ENCODE measurements around the gene ZNF106. TPM values are rescaled to one million over a fixed set of nuclear protein-coding genes. Genes with fewer than 3 reads are reported as not detected.
A peak's percentile ranks its signal among the peaks of the same experiment; 100 is the strongest.

Gene ZNF106
- total RNA-seq, 2 donors from 2014 or later, result 58.5 to 62.8 TPM

DNA sequence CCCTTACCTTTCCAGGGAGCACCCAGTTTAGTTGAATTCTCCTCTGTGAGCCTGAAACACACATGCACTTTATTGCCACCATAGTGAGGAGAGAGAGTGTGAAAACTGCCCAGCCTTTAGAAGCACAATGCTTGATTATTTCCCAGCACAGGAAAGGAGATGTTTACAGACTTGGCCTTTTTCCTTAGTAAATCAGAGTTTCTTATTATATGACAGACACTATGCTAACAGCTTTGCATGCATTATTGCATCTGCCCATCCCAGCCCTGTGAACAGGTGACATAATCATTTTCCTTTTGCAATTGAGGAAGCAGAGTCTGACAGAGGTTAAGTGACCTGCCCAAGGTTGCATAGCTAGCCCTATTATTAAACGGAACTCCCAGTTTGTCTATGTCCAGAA lies 95.1 kb downstream of the ZNF106 start:
- H3K9me3 Mint-ChIP-seq, result no peaks in the 10 kb centered on the region

DNA sequence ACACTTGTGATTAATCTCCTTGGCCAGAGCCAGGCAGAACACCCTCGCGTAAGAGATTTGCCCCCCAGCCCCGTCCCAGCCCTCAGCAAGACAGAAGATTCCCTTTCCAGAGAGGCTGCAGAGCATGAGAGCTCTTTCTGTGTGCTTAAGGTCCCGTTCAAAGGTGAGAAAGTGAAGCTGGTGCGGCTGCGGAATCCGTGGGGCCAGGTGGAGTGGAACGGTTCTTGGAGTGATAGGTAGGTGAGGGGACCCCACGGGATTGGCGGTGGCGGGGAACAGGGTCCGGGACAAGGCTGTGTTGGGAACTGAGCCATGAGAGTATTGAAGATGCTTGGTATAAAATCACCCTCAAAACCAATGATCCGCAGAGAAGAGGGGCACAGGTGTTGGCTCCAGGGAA lies 96.8 kb downstream of the ZNF106 start:
- Mint-ChIP-seq H3K36me3 (no peaks in the 10 kb centered on the region), H3K27ac (no peak overlapping the region), H3K9me3 (no peaks in the 10 kb centered on the region)
- ATAC-seq, result no peak
- no peak for DNase-seq (ENCODE audit: low spot score in 2 of 2)

More for the DNA sequence above, 95.1 kb downstream of the ZNF106 start:
- H3K36me3 Mint-ChIP-seq, result no peaks in the 10 kb centered on the region
- ATAC-seq (no peak), DNase-seq (ENCODE audit: low spot score in 2 of 2) (no peak)
- H3K27ac Mint-ChIP-seq, result no peak overlapping the region

DNA sequence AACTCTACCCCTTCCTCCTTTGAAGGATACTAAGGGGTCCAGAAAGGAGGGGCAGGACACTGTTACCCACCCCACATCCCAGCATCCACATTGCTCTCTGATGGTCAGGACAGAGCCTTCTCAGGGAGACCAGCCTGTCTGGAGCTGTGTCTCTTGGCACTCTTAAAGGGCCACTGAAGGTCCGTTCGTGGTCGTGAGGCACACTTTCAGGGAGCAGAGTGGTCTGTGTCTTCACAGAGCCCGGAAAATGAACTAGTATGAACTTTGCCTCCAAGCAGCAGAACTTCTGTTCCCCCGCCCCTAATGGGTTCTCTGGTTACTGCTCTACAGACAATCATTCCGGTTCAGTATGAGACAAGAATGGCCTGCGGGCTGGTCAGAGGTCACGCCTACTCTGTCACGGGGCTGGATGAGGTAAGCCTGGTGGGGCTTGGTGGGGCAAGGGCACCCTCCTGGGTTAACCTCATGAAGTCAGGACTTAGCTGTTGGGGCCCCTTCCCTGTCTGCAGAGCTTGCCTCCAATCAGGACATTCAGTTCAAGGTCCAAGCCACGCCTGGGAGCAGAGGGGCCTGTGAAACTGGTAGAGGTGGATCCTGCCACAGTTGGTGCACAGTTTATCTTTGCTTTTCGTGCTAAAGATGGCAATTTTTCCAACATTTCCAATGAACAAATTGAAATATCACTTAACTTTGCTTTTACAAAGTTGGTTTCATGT lies 98.5 kb downstream of the ZNF106 start:
- Mint-ChIP-seq H3K9me3 (no peaks in the 10 kb centered on the region), H3K36me3 (no peaks in the 10 kb centered on the region), H3K27ac (no peak overlapping the region)
- DNase-seq (ENCODE audit: low spot score in 2 of 2) (no peak), ATAC-seq (no peak)

DNA sequence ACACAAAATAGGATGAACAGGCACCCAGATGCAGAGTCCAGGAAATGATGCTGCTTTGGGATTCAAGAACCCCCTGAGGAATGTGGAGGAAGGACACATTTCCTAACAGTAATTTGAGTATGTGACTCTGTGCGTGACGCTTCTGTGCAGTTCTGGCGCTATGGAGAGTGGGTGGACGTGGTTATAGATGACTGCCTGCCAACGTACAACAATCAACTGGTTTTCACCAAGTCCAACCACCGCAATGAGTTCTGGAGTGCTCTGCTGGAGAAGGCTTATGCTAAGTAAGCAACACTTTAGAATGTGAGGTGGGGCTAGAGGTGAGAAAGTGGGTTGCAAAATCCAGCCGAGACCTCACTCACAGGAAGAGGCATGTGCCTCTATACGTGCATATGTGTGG lies 103.3 kb downstream of the ZNF106 start:
- DNase-seq (ENCODE audit: low spot score in 2 of 2) (no peak), ATAC-seq (no peak)
- H3K9me3 Mint-ChIP-seq, result no peaks in the 10 kb centered on the region

GRCh38 chr15:42385980-42386700 lies 104.8 kb downstream of the ZNF106 start:
- no peak for DNase-seq (ENCODE audit: low spot score in 2 of 2)
- Mint-ChIP-seq H3K27ac (no peak overlapping the region), H3K36me3 (no peaks in the 10 kb centered on the region), H3K9me3 (no peaks in the 10 kb centered on the region)
- no peak for ATAC-seq

More for the DNA sequence above, 103.3 kb downstream of the ZNF106 start:
- Mint-ChIP-seq H3K36me3 (no peaks in the 10 kb centered on the region), H3K27ac (no peak overlapping the region)

- H3K27ac Mint-ChIP-seq, result peak overlapping the region in 1 of 2 donors; percentile 12
- DNase-seq (ENCODE audit: low spot score in 2 of 2) (peak in 1 of 2 donors; percentile 47), ATAC-seq (peak; percentile 48 to 75)
- H3K36me3 Mint-ChIP-seq, result no peaks in the 10 kb centered on the region
- H3K9me3 Mint-ChIP-seq, result no peaks in the 10 kb centered on the region
Measured at GRCh38 chr15:42385206-42385979, 105.5 kb downstream of the ZNF106 start.

DNA sequence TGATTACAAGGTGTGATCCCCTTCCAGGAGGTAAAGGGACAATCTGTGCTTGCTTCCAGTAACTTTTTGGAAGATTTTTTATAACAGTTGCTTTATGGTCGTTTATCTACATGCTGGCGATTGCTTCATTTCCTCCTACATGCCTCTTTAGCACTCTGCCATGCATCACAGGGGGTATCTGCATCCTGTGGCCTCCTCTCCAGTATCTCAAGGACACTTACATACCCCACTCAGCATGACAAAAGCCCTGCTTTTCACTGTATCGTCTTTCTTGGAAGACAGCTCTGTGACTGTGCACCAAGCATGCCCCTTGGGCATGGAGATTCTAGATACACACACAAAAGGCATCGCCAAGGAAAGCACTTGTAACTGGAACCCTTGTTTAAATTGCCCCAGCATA lies 106.3 kb downstream of the ZNF106 start:
- Mint-ChIP-seq H3K27ac (no peak overlapping the region), H3K9me3 (no peaks in the 10 kb centered on the region), H3K36me3 (no peaks in the 10 kb centered on the region)
- DNase-seq (ENCODE audit: low spot score in 2 of 2) (no peak), ATAC-seq (no peak)

DNA sequence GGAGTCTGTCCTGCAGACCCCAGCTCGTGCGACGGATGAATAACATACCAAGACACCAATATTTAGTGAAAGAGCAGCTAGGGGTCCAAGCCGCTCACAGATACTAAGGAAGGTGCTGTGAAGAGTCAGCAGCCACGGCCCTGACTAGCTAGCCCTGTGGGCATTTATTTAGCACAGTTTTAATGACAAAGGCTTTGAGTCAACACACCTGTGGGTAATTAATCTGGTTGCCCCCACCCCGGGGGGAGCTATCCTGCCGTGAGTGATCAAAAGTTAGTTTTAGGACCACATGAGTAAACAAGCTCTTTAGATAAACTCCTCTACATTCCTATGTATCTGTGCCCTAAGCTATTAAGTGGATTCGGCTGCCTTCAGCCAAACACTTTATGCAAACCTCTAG lies 112.9 kb downstream of the ZNF106 start:
- DNase-seq (ENCODE audit: low spot score in 2 of 2) (no peak), ATAC-seq (no peak)
- Mint-ChIP-seq H3K36me3 (peaks cover 13 to 20% of the 10 kb centered on the region in 2 donors), H3K9me3 (peaks cover 8 to 22% of the 10 kb centered on the region in 2 donors), H3K27ac (no peak overlapping the region)

GRCh38 chr15:42375941-42376340 lies 115.0 kb downstream of the ZNF106 start:
- ATAC-seq (no peak), DNase-seq (ENCODE audit: low spot score in 2 of 2) (no peak)
- Mint-ChIP-seq H3K36me3 (peaks cover 13 to 20% of the 10 kb centered on the region in 2 donors), H3K27ac (no peak overlapping the region), H3K9me3 (peaks cover 8 to 22% of the 10 kb centered on the region in 2 donors)

DNA sequence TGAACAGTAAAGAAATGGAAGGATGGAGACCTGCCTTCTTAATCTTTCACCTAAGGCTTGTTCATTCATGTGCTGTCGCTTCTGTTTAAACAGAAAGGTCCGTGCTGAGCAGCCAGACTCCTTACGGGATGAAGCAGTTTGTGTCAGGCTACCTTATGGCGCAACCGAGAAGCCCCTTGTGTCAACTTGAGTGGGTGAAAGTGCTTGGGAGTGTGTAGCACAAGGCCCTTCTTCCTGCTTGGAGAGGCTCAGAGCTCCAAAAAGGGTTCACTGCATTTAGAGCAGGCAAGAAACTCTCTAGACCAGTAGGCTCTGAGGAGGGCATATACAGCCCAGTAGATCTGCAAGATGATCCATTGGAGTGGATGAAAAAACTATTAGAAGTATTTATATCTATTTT lies 115.7 kb downstream of the ZNF106 start:
- ATAC-seq, result no peak
- Mint-ChIP-seq H3K9me3 (peaks cover 8 to 22% of the 10 kb centered on the region in 2 donors), H3K27ac (no peak overlapping the region), H3K36me3 (peaks cover 13 to 20% of the 10 kb centered on the region in 2 donors)
- DNase-seq (ENCODE audit: low spot score in 2 of 2), result no peak

- H3K36me3 Mint-ChIP-seq, result peaks cover 13 to 20% of the 10 kb centered on the region in 2 donors
- peaks cover 8 to 22% of the 10 kb centered on the region in 2 donors for H3K9me3 Mint-ChIP-seq
- no peak for ATAC-seq
- DNase-seq (ENCODE audit: low spot score in 2 of 2), result no peak
- H3K27ac Mint-ChIP-seq, result no peak overlapping the region
Measured at GRCh38 chr15:42374810-42375209, 116.1 kb downstream of the ZNF106 start.

GRCh38 chr15:42373936-42374335 lies 117.0 kb downstream of the ZNF106 start:
- peaks cover 4 to 17% of the 10 kb centered on the region in 2 donors for H3K9me3 Mint-ChIP-seq
- ATAC-seq (no peak), DNase-seq (ENCODE audit: low spot score in 2 of 2) (no peak)
- H3K27ac Mint-ChIP-seq, result no peak overlapping the region
- peaks cover 13 to 14% of the 10 kb centered on the region in 2 donors for H3K36me3 Mint-ChIP-seq

- DNase-seq (ENCODE audit: low spot score in 2 of 2) (no peak), ATAC-seq (no peak)
- peaks cover 0 to 12% of the 10 kb centered on the region in 2 donors for H3K9me3 Mint-ChIP-seq
- peaks cover 8% of the 10 kb centered on the region in 2 donors for H3K36me3 Mint-ChIP-seq
- H3K27ac Mint-ChIP-seq, result no peak overlapping the region
Measured at GRCh38 chr15:42373274-42373673, 117.7 kb downstream of the ZNF106 start.

DNA sequence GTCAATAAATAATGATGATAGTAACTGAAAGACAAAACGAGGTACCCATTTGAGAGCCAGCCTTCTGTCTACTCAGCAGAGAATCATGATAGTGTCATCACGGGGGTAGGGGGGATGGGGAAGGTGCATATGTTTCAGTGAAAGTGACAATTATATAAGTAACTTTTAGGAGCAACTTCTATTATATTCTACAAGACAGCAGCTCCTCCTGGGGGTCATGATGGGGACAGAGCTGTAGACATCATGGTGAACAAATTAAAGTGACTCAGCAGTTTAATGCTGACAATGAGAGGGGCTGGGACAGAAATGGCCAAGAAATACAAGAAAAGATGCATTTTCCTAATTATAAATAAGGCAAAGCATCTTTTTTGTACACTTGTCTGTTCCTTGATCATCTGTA lies 119.8 kb downstream of the ZNF106 start:
- Mint-ChIP-seq H3K9me3 (no peaks in the 10 kb centered on the region), H3K27ac (peak overlapping the region in 1 of 2 donors; percentile 24), H3K36me3 (no peaks in the 10 kb centered on the region)
- ATAC-seq, result no peak
- no peak for DNase-seq (ENCODE audit: low spot score in 2 of 2)

DNA sequence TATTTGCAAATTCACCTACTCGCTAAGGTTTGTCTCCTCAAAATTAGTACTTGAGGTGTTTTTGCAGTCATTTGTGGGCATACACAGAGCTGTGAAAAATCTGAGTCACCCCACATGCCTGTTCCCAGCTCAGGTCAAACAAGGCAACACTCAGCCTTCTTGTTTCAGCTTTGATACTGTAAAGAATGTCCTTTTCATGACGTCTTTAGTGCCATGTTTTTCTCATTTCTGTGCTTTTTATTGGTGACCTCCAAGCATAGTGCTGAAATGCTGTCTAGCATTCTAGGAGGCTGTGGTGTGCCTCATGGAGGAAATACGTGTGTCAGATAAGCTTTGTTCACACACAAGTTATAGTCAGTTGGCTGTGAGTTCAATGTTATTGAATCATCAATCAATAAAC lies 122.8 kb downstream of the ZNF106 start:
- Mint-ChIP-seq H3K36me3 (no peaks in the 10 kb centered on the region), H3K27ac (no peak overlapping the region), H3K9me3 (no peaks in the 10 kb centered on the region)
- DNase-seq (ENCODE audit: low spot score in 2 of 2) (no peak), ATAC-seq (no peak)

GRCh38 chr15:42367041-42367440 lies 123.9 kb downstream of the ZNF106 start:
- DNase-seq (ENCODE audit: low spot score in 2 of 2) (no peak), ATAC-seq (no peak)
- no peaks in the 10 kb centered on the region for H3K36me3 Mint-ChIP-seq
- H3K9me3 Mint-ChIP-seq, result no peaks in the 10 kb centered on the region
- no peak overlapping the region for H3K27ac Mint-ChIP-seq

DNA sequence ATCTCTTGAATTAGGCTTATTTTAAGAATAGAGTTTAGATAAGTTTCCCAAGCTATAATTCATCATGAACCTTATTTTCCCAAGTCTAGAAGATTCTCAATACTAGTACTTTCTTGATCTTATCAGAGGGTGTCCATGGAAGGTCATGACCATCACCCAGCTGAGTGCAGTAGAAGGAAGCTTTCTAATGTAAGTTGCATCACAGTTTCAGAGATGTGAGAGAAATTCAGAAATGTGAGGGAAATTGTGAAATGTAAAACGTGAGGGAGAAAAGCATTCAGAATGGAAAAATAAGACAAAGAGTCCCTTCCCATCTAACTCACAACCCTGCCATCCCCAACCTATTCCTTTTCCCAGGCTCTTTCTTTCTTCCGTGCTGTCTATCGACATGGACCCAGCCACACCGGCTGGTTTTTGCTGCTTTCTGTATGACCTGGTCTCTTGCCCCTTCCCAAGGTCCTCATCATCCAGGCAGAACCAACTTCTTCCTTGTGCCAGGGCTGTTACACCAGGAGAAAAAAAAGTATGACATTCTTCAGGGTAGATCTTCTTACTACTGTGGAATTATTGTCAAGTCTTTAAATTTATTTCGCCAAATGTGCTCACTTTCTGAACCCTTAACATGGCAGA lies 124.9 kb downstream of the ZNF106 start:
- Mint-ChIP-seq H3K9me3 (no peaks in the 10 kb centered on the region), H3K27ac (peak overlapping the region in 1 of 2 donors; percentile 11), H3K36me3 (no peaks in the 10 kb centered on the region)
- DNase-seq (ENCODE audit: low spot score in 2 of 2), result no peak
- no peak for ATAC-seq

Data from activated naive CD4-positive, alpha-beta T cell treated with anti-CD3 and anti-CD28 coated beads, Interleukin-2, amount 50 U/mL, for 72 hours (primary cell).